Measurements from ENCODE around the gene EVI5. TPM values are rescaled to one million over a fixed set of nuclear protein-coding genes. Genes with fewer than 3 reads are reported as not detected.
"Not testable (repeated sequence)": the region's sequence is repeated elsewhere in the genome, so short reads cannot be mapped to it uniquely, and the experiment has no call there.

The EVI5 gene
- polyA plus RNA-seq, 3 donors: 20.2 to 22.0 (median 20.8) TPM

DNA sequence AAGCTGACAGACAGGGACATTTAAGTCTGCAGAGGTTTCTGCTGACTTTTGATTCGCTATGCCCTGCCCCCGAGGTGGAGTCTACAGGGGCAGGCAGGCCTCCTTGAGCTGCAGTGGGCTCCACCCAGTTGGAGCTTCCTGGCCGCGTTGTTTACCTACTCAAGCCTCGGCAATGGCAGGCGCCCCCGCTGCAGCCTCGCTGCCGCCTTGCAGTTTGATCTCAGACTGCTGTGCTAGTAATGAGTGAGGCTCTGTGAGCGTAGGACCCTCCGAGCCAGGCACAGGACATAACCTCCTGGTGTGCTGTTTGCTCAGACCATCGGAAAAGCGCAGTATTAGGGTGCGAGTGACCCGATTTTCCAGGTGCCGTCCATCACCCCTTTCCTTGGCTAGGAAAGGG, 149.7 kb downstream of the EVI5 start:
- not testable (repeated sequence) for DNase-seq (ENCODE audit: extremely low read depth in 1 of 11, low read depth in 9 of 11, low spot score in 4 of 11)

DNA sequence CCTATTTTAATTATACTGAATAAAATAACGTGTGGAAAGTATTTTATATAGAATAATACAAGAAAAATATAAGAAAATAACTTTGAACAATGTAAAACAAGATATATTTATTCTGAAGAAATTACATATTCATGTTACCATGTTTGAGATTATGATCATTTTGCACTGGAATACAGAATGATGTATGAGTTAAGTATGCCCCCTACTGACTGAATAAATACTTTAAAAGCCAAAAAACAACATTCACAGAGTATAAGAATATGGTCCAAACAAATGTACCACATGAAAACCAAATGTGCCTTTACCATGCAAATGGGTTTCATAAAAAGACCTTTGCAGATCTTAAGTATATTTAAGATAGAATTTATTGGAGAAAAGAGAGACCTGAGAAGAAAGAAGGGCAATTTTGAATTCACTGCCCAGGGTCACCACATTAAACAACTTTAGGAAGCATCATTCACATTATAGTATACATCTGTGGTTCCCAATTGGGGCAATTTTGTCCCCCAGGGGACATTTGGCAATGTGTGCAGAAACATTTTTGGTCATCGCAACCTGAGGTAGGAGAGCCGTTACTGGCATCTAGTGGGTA, 161.6 kb downstream of the EVI5 start:
- DNase-seq (ENCODE audit: extremely low read depth in 1 of 11, low read depth in 9 of 11, low spot score in 4 of 11): peak in 1 of 11 donors; percentile 7

GRCh38 chr1:92619466-92620189, 165.3 kb downstream of the EVI5 start:
- no peak for DNase-seq (ENCODE audit: extremely low read depth in 1 of 11, low read depth in 9 of 11, low spot score in 4 of 11)

- DNase-seq (ENCODE audit: extremely low read depth in 1 of 11, low read depth in 9 of 11, low spot score in 4 of 11): no peak
Observed at GRCh38 chr1:92601044-92601443, 183.9 kb downstream of the EVI5 start.

DNA sequence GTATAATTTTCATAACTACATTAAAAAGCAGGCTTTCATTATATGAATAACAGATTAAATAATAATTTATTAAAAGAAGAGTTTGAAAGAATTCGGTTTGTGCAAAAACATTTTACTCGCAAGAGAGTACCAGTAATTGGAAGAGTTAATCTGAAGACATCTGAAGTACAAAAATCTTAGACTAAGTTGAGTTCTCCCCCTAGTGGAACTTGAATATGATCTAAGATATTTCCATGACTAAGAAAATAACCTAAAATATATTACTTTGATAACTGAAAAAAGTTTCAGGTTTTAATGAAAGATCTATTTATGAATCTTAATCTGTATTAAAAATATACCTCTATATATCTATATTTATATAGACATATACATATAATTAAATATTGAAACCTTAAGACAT, 185.7 kb downstream of the EVI5 start:
- peak in 4 of 11 donors; percentile 1 to 12 (median 2) for DNase-seq (ENCODE audit: extremely low read depth in 1 of 11, low read depth in 9 of 11, low spot score in 4 of 11)

GRCh38 chr1:92589361-92589760, 195.5 kb downstream of the EVI5 start:
- not testable (repeated sequence) for DNase-seq (ENCODE audit: extremely low read depth in 1 of 11, low read depth in 9 of 11, low spot score in 4 of 11)

DNA sequence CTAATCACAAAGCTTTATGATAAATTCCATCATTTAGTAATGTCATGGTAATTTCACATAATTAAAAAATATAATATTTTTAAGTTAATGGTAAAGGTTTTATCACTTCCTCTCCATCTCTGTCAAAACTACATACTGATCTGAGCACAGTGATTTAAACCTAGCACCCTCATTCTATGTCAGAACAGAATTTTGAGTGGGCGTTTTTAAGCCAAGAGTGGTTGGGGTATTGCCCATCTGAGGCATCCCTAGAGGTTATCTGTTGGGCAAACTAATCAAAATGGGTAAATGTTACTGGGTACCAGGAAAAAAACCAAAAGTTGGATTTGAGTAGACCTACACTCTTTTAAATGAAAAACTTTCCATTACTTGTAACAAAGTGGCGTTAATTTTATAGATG, 197.5 kb downstream of the EVI5 start:
- DNase-seq (ENCODE audit: extremely low read depth in 1 of 11, low read depth in 9 of 11, low spot score in 4 of 11): no peak

- no peak for DNase-seq (ENCODE audit: extremely low read depth in 1 of 11, low read depth in 9 of 11, low spot score in 4 of 11)
Observed at GRCh38 chr1:92585831-92586230, 199.1 kb downstream of the EVI5 start.

- DNase-seq (ENCODE audit: extremely low read depth in 1 of 11, low read depth in 9 of 11, low spot score in 4 of 11): not testable (repeated sequence)
Observed at GRCh38 chr1:92584810-92585209, 200.1 kb downstream of the EVI5 start.

DNA sequence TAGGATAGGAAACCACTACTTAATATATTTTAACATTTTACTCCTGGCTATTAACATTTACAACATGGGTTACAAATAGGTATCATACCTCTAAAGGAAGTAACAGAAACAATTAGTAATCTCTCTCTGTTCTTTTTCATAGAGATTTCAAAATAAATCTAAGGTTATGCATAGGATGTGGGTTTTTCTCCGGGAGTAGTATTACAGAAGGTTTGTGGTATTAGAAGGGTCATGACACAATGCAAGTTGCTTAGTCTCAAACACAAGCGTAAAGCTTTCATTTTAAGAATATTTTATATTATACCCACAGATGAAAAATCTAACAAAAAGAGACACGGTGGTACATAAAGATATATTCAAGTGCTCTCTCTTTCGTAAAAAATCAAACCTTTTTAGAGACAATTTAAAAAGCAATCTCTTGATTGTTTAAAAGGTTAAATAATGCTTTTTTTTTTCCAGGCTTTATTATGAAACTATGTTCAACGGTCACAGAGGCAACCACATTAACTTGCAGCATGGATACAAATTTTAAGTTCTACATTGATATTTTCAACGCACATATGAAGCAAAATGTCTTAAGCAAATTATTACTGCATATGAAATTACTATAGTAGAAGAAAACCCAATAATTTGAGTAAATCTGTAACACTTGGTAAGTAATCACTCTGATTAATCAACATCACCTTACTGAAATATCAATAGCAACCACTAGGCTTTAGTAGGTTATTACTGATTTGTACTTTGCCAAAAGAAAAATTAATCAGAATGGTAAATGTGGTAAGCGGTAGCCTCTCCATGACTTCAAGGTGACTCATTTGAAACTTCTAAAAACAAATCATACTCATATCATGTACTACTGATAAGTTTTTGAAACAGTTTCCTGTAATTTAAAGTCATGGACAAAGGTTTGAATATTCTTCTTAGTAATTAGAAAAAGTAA, 200.8 kb downstream of the EVI5 start:
- DNase-seq (ENCODE audit: extremely low read depth in 1 of 11, low read depth in 9 of 11, low spot score in 4 of 11): no peak

DNA sequence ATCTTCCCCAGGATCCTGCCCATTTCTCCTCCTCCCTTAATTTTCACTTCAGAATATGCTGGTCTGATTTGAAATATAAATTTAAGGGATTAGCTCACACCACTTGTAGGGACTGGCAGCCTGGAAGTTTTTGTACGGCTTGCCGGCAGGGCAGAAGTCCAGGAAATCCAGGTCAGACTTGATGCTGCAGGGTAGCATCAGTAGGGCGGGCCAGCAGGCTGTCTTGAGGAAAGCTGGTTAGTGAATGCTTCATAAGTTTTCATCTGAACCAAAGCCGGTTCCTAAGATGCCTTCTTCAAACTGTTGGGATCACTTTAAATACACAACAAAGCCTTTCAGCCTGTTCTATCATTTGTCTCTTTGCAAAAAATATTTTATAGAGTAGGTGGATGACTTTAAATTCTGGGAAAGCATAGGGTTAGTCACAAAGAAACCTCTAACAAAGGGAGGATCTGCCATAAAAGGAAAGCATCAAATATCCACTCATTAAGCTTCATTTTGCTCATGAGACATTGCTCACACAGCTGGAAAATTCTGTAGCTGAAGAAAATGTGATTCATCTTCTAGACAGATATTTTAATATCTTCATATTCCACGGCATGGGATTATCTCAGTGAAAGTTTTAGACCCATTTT, 207.5 kb downstream of the EVI5 start:
- DNase-seq (ENCODE audit: extremely low read depth in 1 of 11, low read depth in 9 of 11, low spot score in 4 of 11): no peak

DNA sequence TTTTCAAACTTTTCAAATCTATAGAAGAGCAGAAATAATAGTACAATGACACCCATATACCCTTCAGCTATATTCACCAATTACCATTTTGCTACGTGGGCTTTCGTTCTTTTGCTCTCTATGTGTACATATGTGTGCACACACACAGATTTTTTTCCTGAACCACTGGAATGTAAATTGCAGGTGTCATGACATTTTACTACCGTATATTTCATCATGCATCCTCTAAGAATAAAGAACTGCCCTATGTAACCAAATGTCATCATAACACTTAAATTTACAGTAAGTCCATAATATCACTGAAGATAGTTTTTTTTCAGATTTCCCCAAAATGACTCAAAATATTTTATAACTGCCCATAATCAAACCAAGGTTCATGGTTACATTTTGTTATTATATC, 209.8 kb downstream of the EVI5 start:
- no peak for DNase-seq (ENCODE audit: extremely low read depth in 1 of 11, low read depth in 9 of 11, low spot score in 4 of 11)

DNA sequence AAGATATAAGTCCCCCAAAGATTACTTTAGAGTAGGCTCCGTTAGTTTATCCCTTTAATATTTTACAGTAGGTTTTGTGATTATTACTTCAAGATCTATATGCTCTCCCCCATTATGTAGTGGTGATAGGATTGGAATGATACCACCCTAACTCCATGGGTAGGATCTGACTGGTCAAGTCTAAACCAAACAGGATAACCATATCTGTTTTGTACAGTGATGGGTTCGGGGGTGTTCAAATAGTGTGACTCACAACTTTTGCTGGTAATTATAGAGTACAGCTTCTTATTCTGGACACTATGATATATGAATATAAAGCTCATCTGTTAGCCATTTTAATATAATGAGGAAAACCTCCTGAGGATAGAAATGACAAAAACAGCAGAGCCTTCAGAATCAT, 212.4 kb downstream of the EVI5 start:
- no peak for DNase-seq (ENCODE audit: extremely low read depth in 1 of 11, low read depth in 9 of 11, low spot score in 4 of 11)

DNA sequence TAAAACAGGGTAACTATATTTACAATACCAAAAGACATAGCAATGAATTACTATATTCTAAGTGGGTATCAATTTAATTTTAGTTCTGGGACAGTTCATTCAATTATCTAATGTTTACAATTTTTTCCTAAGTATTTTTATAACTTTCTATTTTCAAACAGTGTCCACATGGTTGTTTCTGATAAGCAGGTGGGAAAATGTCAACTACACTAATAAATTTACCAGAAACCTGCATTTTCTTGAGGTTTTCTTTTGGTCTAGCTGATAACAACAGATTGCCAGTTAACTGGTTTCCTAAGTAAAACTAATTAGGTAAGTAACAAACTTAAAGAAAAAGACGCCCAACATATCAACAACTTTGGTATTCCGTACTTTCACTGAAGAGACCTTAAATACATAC, 213.3 kb downstream of the EVI5 start:
- no peak for DNase-seq (ENCODE audit: extremely low read depth in 1 of 11, low read depth in 9 of 11, low spot score in 4 of 11)

- no peak for DNase-seq (ENCODE audit: extremely low read depth in 1 of 11, low read depth in 9 of 11, low spot score in 4 of 11)
Observed at GRCh38 chr1:92567211-92567868, 217.6 kb downstream of the EVI5 start.

DNA sequence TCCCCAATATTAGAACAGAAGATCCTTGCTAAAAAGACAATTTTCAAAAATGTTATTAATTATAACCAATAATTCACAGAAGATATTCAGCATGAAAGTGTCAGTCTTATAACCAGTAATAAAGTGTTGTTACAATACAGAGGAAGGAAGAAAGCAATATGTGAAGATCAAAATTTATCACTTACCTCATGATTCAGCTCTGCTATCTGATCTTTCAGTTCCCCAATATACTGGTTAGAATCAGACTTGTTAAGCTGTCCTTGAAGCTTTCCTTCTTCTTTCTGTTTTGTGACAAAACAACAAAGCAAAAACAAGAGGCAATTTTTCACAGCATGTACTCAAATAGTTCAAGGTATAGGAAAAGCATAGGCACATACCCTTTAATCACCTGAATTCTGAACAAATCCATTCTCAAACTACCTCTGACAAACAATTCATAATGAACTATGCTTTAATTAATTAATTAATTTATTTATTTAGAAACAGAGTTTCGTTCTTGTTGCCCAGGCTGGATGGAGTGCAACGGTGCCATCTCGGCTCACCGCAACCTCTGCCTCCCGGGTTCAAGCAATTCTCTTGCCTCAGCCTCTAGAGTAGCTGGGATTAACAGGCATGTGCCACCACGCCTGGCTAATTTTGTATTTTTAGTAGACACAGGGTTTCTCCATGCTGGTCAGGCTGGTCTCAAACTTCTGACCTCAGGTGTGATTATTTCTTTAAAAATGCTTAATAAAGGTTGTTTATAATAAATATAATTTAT, 221.3 kb downstream of the EVI5 start:
- no peak for DNase-seq (ENCODE audit: extremely low read depth in 1 of 11, low read depth in 9 of 11, low spot score in 4 of 11)

GRCh38 chr1:92556350-92556749, 228.6 kb downstream of the EVI5 start:
- DNase-seq (ENCODE audit: extremely low read depth in 1 of 11, low read depth in 9 of 11, low spot score in 4 of 11): no peak

- no peak for DNase-seq (ENCODE audit: extremely low read depth in 1 of 11, low read depth in 9 of 11, low spot score in 4 of 11)
Observed at GRCh38 chr1:92554216-92554615, 230.7 kb downstream of the EVI5 start.
